Activated B cell treated with CpG ODN at 0.5 μM for 24 hours (primary cell): Measurements from ENCODE around the gene DSCAM. TPM values are rescaled to one million over a fixed set of nuclear protein-coding genes. Genes with fewer than 3 reads are reported as not detected.

Source experiments
- ATAC-seq: fragments of 200-7000 bp; cut with Tn5 transposase; one replicate; pipeline ENCODE4 v1.10.0; 2021; ENCODE audit warnings: low read depth, mild to moderate bottlenecking, moderate library complexity
- CTCF ChIA-PET: fragments of 350-600 bp; sonication (Branson Sonifier 250); formaldehyde crosslinking; loops from one replicate; lab custom pipeline; 2021; ENCODE audit warnings: antibody characterized with exemption; lab: Charles Lee
- POLR2A ChIA-PET: fragments of 350-600 bp; sonication (Branson Sonifier 250); formaldehyde crosslinking; loops from one replicate; lab custom pipeline; 2021; ENCODE audit warnings: antibody characterized with exemption; lab: Charles Lee
- DNase-seq: peaks from one replicate; pipeline ENCODE4 v3.0.0; 2022
- H3K27ac Mint-ChIP-seq: one replicate; pipeline ENCODE4 v1.8.0; 2020; ENCODE audit warnings: mixed read lengths
- H3K27me3 Mint-ChIP-seq: one replicate; pipeline ENCODE4 v1.8.0; 2021; ENCODE audit warnings: mixed read lengths
- H3K36me3 Mint-ChIP-seq: one replicate; pipeline ENCODE4 v1.8.0; 2021; ENCODE audit warnings: low read depth, mixed read lengths
- H3K4me1 Mint-ChIP-seq: one replicate; pipeline ENCODE4 v1.8.0; 2021; ENCODE audit warnings: mixed read lengths
- H3K4me3 Mint-ChIP-seq: one replicate; pipeline ENCODE4 v1.8.0; 2020; ENCODE audit warnings: mild to moderate bottlenecking, mixed read lengths
- H3K9me3 Mint-ChIP-seq: one replicate; pipeline ENCODE4 v1.8.0; 2020; ENCODE audit warnings: mixed read lengths
- CTCF ChIP-seq: fragments of 200-600 bp; IDR thresholded peaks from one replicate; pipeline ENCODE4 v1.8.0; 2022; ENCODE audit warnings: antibody characterized with exemption, mild to moderate bottlenecking
- intact Hi-C: fragments of 100-400 bp; cut with micrococcal nuclease; formaldehyde crosslinking; loops from one replicate; pipeline ENCODE4 v1.15.1; 2024
- total RNA-seq: library from RNA; stranded (reverse); gene quantifications from 2 replicates; pipeline ENCODE4 v1.2.3, GENCODE V29; 2022

The DSCAM gene
- total RNA-seq, 1 donor from 2014 or later = not detected

GRCh38 chr21:40120940-40121575 lies 725.9 kb downstream of the DSCAM start:
- ATAC-seq (no peak), DNase-seq (no peak)
- H3K36me3 Mint-ChIP-seq = no peaks in the 10 kb centered on the region
- no peaks in the 10 kb centered on the region for H3K27me3 Mint-ChIP-seq
- POLR2A ChIA-PET = no interaction called here
- intact Hi-C loops = loop anchor here (5.0 kb wide), 1 partner anchor 604 kb away; no protein-coding TSS in a partner anchor
- TF ChIP-seq CTCF = no peak
- CTCF ChIA-PET = no interaction called here
- H3K27ac Mint-ChIP-seq = no peak overlapping the region
- H3K4me3 Mint-ChIP-seq = no peak overlapping the region
- H3K9me3 Mint-ChIP-seq = no peaks in the 10 kb centered on the region
- H3K4me1 Mint-ChIP-seq = no peaks in the 10 kb centered on the region

DNA sequence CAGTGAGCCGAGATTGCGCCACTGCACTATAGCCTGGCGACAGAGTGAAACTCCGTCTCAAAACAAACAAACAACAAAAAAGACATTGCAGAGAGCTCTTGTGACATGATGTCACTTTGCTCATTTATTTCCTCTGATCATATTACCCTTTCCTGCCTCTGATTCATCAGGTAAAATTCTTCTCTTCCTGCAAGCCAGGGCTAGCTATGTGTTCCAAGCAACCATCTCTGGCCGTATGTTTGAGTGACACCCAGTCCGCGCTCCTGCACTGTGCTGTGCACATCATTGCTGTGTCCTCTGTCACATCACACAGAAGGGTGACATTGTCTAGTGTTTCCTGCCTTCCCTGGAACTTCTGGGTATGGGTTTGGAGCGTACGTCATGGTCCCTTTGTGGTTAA lies 728.4 kb downstream of the DSCAM start:
- ATAC-seq = no peak
- Mint-ChIP-seq H3K27me3 (no peaks in the 10 kb centered on the region), H3K27ac (no peak overlapping the region), H3K9me3 (peaks cover 6% of the 10 kb centered on the region), H3K4me1 (no peaks in the 10 kb centered on the region), H3K4me3 (no peak overlapping the region), H3K36me3 (no peaks in the 10 kb centered on the region)
- no peak for DNase-seq
- no peak for TF ChIP-seq CTCF
- ChIA-PET CTCF (no interaction called here), POLR2A (no interaction called here)
- intact Hi-C loops = no loop called here

DNA sequence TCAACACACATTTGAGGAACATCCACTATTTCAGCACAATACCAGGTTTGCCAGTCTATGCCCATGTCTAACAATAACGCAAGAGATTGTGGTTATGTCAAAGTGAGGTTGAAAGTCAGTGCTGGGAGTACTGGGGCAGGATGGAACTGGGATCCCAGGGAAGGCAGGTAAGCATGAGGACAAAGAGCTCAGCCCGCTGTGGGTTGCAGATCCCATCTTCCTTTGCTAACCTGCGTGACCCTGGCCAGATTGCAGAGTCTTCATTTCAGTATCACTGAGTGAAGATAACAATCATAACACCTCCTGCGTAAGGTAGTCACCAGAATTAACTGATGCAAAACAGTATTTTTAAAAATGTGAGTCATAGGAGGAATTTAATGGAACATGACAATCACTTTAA lies 729.7 kb downstream of the DSCAM start:
- Mint-ChIP-seq H3K4me1 (no peaks in the 10 kb centered on the region), H3K36me3 (no peaks in the 10 kb centered on the region), H3K9me3 (peaks cover 8% of the 10 kb centered on the region), H3K4me3 (no peak overlapping the region), H3K27ac (no peak overlapping the region), H3K27me3 (no peaks in the 10 kb centered on the region)
- ChIA-PET CTCF (no interaction called here), POLR2A (no interaction called here)
- ATAC-seq = no peak
- intact Hi-C loops = no loop called here
- TF ChIP-seq CTCF = no peak
- DNase-seq = no peak

- intact Hi-C loops = no loop called here
- H3K9me3 Mint-ChIP-seq = peaks cover 8% of the 10 kb centered on the region
- ATAC-seq (no peak), DNase-seq (no peak)
- H3K4me1 Mint-ChIP-seq = no peaks in the 10 kb centered on the region
- no peaks in the 10 kb centered on the region for H3K36me3 Mint-ChIP-seq
- H3K27ac Mint-ChIP-seq = no peak overlapping the region
- ChIA-PET POLR2A (no interaction called here), CTCF (no interaction called here)
- TF ChIP-seq CTCF = no peak
- no peak overlapping the region for H3K4me3 Mint-ChIP-seq
- no peaks in the 10 kb centered on the region for H3K27me3 Mint-ChIP-seq
Observed at GRCh38 chr21:40115775-40116174, 731.2 kb downstream of the DSCAM start.

DNA sequence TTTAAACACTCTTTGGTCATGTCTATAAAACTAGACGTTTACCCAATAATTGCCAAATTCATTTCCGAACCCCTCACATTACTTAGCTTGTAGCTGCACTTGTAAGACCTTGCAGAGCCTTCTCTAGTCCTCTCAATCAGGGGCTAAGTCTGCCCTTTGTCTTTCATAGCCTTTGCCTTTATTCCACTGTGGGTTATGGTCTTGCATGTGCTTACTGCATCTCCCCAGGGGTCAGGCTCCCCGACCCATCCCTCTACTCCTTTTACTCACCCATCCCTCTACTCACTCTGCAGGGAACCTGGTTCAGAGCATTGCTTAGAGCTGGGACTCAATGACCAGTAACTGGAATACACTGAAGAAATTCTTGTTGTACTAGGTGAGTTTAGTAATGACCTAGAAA lies 744.3 kb downstream of the DSCAM start:
- Mint-ChIP-seq H3K9me3 (peaks cover 11% of the 10 kb centered on the region), H3K4me3 (no peak overlapping the region), H3K27ac (no peak overlapping the region), H3K27me3 (no peaks in the 10 kb centered on the region), H3K36me3 (no peaks in the 10 kb centered on the region), H3K4me1 (no peaks in the 10 kb centered on the region)
- ATAC-seq (no peak), DNase-seq (no peak)
- POLR2A ChIA-PET = no interaction called here
- CTCF ChIA-PET = no interaction called here
- TF ChIP-seq CTCF = no peak
- intact Hi-C loops = no loop called here
